Measurements from ENCODE around the gene ZNF423. TPM values are rescaled to one million over a fixed set of nuclear protein-coding genes. Genes with fewer than 3 reads are reported as not detected.

The ZNF423 gene
- total and polyA plus RNA-seq, 2 experiments from 2014 or later, result 14.9 to 41.8 TPM

DNA sequence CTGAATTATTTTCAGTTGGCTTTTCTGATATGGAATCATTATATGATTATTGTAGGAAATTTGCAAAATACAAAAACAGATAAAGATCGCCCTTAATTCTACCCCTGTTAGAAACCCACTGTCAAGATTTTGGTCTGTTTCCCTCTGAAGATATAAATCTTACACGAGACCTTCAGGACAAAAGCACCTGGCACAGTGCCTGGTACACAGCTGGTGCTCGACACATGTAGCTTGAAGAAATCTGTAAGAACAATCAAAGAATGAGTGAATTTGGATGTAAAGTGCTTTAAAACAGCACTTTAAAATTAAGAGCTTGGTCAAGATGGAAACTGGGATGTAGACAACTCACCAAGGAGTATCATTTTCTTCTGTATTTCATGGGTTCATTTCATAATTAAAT is 301.2 kb downstream of the ZNF423 start:
- TF ChIP-seq, protein P1, sequence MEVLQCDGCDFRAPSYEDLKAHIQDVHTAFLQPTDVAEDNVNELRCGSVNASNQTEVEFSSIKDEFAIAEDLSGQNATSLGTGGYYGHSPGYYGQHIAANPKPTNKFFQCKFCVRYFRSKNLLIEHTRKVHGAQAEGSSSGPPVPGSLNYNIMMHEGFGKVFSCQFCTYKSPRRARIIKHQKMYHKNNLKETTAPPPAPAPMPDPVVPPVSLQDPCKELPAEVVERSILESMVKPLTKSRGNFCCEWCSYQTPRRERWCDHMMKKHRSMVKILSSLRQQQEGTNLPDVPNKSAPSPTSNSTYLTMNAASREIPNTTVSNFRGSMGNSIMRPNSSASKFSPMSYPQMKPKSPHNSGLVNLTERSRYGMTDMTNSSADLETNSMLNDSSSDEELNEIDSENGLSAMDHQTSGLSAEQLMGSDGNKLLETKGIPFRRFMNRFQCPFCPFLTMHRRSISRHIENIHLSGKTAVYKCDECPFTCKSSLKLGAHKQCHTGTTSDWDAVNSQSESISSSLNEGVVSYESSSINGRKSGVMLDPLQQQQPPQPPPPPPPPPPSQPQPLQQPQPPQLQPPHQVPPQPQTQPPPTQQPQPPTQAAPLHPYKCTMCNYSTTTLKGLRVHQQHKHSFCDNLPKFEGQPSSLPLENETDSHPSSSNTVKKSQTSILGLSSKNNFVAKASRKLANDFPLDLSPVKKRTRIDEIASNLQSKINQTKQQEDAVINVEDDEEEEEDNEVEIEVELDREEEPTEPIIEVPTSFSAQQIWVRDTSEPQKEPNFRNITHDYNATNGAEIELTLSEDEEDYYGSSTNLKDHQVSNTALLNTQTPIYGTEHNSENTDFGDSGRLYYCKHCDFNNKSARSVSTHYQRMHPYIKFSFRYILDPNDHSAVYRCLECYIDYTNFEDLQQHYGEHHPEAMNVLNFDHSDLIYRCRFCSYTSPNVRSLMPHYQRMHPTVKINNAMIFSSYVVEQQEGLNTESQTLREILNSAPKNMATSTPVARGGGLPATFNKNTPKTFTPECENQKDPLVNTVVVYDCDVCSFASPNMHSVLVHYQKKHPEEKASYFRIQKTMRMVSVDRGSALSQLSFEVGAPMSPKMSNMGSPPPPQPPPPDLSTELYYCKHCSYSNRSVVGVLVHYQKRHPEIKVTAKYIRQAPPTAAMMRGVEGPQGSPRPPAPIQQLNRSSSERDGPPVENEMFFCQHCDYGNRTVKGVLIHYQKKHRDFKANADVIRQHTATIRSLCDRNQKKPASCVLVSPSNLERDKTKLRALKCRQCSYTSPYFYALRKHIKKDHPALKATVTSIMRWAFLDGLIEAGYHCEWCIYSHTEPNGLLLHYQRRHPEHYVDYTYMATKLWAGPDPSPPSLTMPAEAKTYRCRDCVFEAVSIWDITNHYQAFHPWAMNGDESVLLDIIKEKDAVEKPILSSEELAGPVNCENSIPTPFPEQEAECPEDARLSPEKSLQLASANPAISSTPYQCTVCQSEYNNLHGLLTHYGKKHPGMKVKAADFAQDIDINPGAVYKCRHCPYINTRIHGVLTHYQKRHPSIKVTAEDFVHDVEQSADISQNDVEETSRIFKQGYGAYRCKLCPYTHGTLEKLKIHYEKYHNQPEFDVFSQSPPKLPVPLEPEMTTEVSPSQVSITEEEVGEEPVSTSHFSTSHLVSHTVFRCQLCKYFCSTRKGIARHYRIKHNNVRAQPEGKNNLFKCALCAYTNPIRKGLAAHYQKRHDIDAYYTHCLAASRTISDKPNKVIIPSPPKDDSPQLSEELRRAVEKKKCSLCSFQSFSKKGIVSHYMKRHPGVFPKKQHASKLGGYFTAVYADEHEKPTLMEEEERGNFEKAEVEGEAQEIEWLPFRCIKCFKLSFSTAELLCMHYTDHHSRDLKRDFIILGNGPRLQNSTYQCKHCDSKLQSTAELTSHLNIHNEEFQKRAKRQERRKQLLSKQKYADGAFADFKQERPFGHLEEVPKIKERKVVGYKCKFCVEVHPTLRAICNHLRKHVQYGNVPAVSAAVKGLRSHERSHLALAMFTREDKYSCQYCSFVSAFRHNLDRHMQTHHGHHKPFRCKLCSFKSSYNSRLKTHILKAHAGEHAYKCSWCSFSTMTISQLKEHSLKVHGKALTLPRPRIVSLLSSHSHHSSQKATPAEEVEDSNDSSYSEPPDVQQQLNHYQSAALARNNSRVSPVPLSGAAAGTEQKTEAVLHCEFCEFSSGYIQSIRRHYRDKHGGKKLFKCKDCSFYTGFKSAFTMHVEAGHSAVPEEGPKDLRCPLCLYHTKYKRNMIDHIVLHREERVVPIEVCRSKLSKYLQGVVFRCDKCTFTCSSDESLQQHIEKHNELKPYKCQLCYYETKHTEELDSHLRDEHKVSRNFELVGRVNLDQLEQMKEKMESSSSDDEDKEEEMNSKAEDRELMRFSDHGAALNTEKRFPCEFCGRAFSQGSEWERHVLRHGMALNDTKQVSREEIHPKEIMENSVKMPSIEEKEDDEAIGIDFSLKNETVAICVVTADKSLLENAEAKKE (CRISPR knock-in tag; IDR thresholded peaks at IDR 0.05), result no peak
- no peak for TF ChIP-seq EZH2 (IDR thresholded peaks at IDR 0.05; ENCODE audit: low read depth, unreplicated experiment)
- Mint-ChIP-seq H3K4me3 (no peak overlapping the region), H3K9me3 (no peaks in the 10 kb centered on the region), H3K27ac (no peak overlapping the region), H3K36me3 (ENCODE audit: low read depth) (no peaks in the 10 kb centered on the region), H3K4me1 (peaks cover 7% of the 10 kb centered on the region), H3K27me3 (ENCODE audit: insufficient read depth, low read depth, poor library complexity) (peaks cover 2% of the 10 kb centered on the region)
- ATAC-seq (no peak), DNase-seq (ENCODE audit: low spot score) (no peak)
- Histone ChIP-seq H3K4me2 (no peak overlapping the region), H3K36me3 (ENCODE audit: insufficient read depth) (no peaks in the 10 kb centered on the region), H3K4me1 (ENCODE audit: insufficient read depth) (peaks cover 13% of the 10 kb centered on the region), H3K27me3 (ENCODE audit: insufficient read depth) (no peaks in the 10 kb centered on the region), H3F3A (replicated peaks; ENCODE audit: low read depth) (no peaks in the 10 kb centered on the region), H3K79me2 (replicated peaks; ENCODE audit: insufficient read depth) (no peaks in the 10 kb centered on the region), H2AFZ (no peak overlapping the region), H3K27ac (ENCODE audit: low read depth) (no peak overlapping the region), H3K4me3 (no peak overlapping the region), H3K9me2 (ENCODE audit: insufficient read depth) (0 out of 2 replicates have a peak, but pooled peaks cover 6% of the 10 kb centered on the region), H4K20me1 (replicated peaks; ENCODE audit: insufficient read depth) (no peaks in the 10 kb centered on the region)

DNA sequence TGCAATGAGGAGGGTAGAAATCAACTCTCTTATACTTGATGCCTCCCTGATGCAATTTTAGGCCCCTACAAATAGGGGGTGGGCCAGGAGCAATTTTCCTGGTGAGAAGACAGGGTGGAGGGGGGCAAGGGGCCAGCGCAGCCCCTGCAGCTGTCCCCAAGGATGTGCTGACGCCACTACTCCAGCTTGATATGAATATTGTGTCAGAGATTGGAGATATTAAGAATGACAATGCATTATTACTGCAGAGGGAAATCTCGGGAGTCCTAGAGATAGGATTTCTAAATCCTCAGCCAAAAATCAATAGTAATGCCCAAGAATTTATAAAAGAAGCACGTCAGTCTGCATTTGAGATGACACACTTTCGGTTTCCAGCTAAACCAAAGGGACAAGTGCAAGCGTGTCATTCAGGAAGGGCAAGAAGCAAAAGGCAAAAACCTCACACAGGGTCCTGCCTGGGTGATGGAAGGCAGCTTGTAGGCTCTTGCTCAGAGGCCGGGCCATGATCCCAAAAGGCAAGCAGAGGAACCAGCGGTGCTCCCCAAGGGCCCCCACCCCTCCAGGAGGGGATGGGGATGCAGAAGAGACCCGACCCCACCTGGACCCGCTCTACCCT is 303.5 kb downstream of the ZNF423 start:
- H3K4me1 Mint-ChIP-seq, result peaks cover 21% of the 10 kb centered on the region
- H3K27me3 ChIP-seq (ENCODE audit: insufficient read depth), result no peaks in the 10 kb centered on the region
- peaks cover 11% of the 10 kb centered on the region for H3K4me1 ChIP-seq (ENCODE audit: insufficient read depth)
- H3K27ac Mint-ChIP-seq, result no peak overlapping the region
- H3K36me3 ChIP-seq (ENCODE audit: insufficient read depth), result no peaks in the 10 kb centered on the region
- no peak overlapping the region for H3K4me2 ChIP-seq
- H4K20me1 ChIP-seq (replicated peaks; ENCODE audit: insufficient read depth), result no peaks in the 10 kb centered on the region; the same call in 1 of the 2 replicates
- no peak overlapping the region for H3K4me3 Mint-ChIP-seq
- H3K9me2 ChIP-seq (ENCODE audit: insufficient read depth), result no peaks in the 10 kb centered on the region
- peaks cover 4% of the 10 kb centered on the region for H3K27me3 Mint-ChIP-seq (ENCODE audit: insufficient read depth, low read depth, poor library complexity)
- no peak overlapping the region for H3K27ac ChIP-seq (ENCODE audit: low read depth)
- H3K36me3 Mint-ChIP-seq (ENCODE audit: low read depth), result no peaks in the 10 kb centered on the region
- no peaks in the 10 kb centered on the region for H3K79me2 ChIP-seq (replicated peaks; ENCODE audit: insufficient read depth)
- no peak overlapping the region for H3K4me3 ChIP-seq
- H3K9me3 Mint-ChIP-seq, result no peaks in the 10 kb centered on the region
- no peak for ATAC-seq
- H2AFZ ChIP-seq, result no peak overlapping the region
- DNase-seq (ENCODE audit: low spot score), result no peak
- no peaks in the 10 kb centered on the region for H3F3A ChIP-seq (replicated peaks; ENCODE audit: low read depth)
- TF ChIP-seq, protein P2, sequence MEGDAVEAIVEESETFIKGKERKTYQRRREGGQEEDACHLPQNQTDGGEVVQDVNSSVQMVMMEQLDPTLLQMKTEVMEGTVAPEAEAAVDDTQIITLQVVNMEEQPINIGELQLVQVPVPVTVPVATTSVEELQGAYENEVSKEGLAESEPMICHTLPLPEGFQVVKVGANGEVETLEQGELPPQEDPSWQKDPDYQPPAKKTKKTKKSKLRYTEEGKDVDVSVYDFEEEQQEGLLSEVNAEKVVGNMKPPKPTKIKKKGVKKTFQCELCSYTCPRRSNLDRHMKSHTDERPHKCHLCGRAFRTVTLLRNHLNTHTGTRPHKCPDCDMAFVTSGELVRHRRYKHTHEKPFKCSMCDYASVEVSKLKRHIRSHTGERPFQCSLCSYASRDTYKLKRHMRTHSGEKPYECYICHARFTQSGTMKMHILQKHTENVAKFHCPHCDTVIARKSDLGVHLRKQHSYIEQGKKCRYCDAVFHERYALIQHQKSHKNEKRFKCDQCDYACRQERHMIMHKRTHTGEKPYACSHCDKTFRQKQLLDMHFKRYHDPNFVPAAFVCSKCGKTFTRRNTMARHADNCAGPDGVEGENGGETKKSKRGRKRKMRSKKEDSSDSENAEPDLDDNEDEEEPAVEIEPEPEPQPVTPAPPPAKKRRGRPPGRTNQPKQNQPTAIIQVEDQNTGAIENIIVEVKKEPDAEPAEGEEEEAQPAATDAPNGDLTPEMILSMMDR (conservative IDR thresholded peaks at IDR 0.05; ENCODE audit: low read depth in 2 of 2), result no peak
- TF ChIP-seq EZH2phosphoT487 (IDR thresholded peaks at IDR 0.05; ENCODE audit: unreplicated experiment), result no peak
- TF ChIP-seq ZNF114 (CRISPR knock-in tag; IDR thresholded peaks at IDR 0.05), result no peak
- no peak for TF ChIP-seq POLR2AphosphoS5 (IDR thresholded peaks at IDR 0.05; ENCODE audit: low read depth)
- TF ChIP-seq, protein P3, sequence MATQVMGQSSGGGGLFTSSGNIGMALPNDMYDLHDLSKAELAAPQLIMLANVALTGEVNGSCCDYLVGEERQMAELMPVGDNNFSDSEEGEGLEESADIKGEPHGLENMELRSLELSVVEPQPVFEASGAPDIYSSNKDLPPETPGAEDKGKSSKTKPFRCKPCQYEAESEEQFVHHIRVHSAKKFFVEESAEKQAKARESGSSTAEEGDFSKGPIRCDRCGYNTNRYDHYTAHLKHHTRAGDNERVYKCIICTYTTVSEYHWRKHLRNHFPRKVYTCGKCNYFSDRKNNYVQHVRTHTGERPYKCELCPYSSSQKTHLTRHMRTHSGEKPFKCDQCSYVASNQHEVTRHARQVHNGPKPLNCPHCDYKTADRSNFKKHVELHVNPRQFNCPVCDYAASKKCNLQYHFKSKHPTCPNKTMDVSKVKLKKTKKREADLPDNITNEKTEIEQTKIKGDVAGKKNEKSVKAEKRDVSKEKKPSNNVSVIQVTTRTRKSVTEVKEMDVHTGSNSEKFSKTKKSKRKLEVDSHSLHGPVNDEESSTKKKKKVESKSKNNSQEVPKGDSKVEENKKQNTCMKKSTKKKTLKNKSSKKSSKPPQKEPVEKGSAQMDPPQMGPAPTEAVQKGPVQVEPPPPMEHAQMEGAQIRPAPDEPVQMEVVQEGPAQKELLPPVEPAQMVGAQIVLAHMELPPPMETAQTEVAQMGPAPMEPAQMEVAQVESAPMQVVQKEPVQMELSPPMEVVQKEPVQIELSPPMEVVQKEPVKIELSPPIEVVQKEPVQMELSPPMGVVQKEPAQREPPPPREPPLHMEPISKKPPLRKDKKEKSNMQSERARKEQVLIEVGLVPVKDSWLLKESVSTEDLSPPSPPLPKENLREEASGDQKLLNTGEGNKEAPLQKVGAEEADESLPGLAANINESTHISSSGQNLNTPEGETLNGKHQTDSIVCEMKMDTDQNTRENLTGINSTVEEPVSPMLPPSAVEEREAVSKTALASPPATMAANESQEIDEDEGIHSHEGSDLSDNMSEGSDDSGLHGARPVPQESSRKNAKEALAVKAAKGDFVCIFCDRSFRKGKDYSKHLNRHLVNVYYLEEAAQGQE (IDR thresholded peaks at IDR 0.05; ENCODE audit: unreplicated experiment), result no peak
- TF ChIP-seq STAT1 (IDR thresholded peaks at IDR 0.05; ENCODE audit: unreplicated experiment), result no peak
- no peak for TF ChIP-seq CREB1 (CRISPR knock-in tag; IDR thresholded peaks at IDR 0.05; ENCODE audit: low read depth)
